GM21447 (cell line): ENCODE results near the gene NEO1.
A peak's percentile ranks its signal among the peaks of the same experiment; 100 is the strongest.
"Not testable (repeated sequence)": the region's sequence is repeated elsewhere in the genome, so short reads cannot be mapped to it uniquely, and the experiment has no call there.

Experiments
- ATAC-seq: cut with Tn5 transposase; IDR thresholded peaks from one replicate; pipeline ENCODE4 v1.9.1; 2021; ENCODE audit not compliant: unreplicated experiment

Gene NEO1

GRCh38 chr15:73139744-73140553, 87.7 kb downstream of the NEO1 start:
- ATAC-seq: no peak

- ATAC-seq: no peak
Measured at GRCh38 chr15:73141216-73141900, 89.1 kb downstream of the NEO1 start.

GRCh38 chr15:73142802-73143762, 90.8 kb downstream of the NEO1 start:
- peak; percentile 75 for ATAC-seq

GRCh38 chr15:73143763-73144155, 91.5 kb downstream of the NEO1 start:
- no peak for ATAC-seq

- ATAC-seq: no peak
Measured at GRCh38 chr15:73146419-73146818, 94.2 kb downstream of the NEO1 start.

GRCh38 chr15:73150831-73151230, 98.6 kb downstream of the NEO1 start:
- no peak for ATAC-seq

- ATAC-seq: no peak
Measured at GRCh38 chr15:73153024-73153423, 100.8 kb downstream of the NEO1 start.

GRCh38 chr15:73153447-73153846, 101.2 kb downstream of the NEO1 start:
- no peak for ATAC-seq

GRCh38 chr15:73156431-73157191, 104.3 kb downstream of the NEO1 start:
- ATAC-seq: no peak

GRCh38 chr15:73161546-73161945, 109.3 kb downstream of the NEO1 start:
- ATAC-seq: no peak

GRCh38 chr15:73165435-73165834, 113.2 kb downstream of the NEO1 start:
- ATAC-seq: no peak

- ATAC-seq: no peak
Measured at GRCh38 chr15:73165844-73166243, 113.6 kb downstream of the NEO1 start.

GRCh38 chr15:73166711-73167110, 114.4 kb downstream of the NEO1 start:
- not testable (repeated sequence) for ATAC-seq

GRCh38 chr15:73168487-73168886, 116.2 kb downstream of the NEO1 start:
- ATAC-seq: no peak

- ATAC-seq: no peak
Measured at GRCh38 chr15:73171711-73172110, 119.4 kb downstream of the NEO1 start.

GRCh38 chr15:73172508-73172907, 120.2 kb downstream of the NEO1 start:
- ATAC-seq: no peak

GRCh38 chr15:73174171-73174570, 121.9 kb downstream of the NEO1 start:
- ATAC-seq: no peak

GRCh38 chr15:73175382-73175781, 123.1 kb downstream of the NEO1 start:
- no peak for ATAC-seq

- no peak for ATAC-seq
Measured at GRCh38 chr15:73176598-73176997, 124.3 kb downstream of the NEO1 start.

GRCh38 chr15:73183071-73183470, 130.8 kb downstream of the NEO1 start:
- ATAC-seq: no peak

- ATAC-seq: no peak
Measured at GRCh38 chr15:73190189-73190601, 137.9 kb downstream of the NEO1 start.
